ENCODE results near the gene UVRAG.

- TF ChIP-seq CTCF (IDR thresholded peaks at IDR 0.05) (no peak), POLR2A (IDR thresholded peaks at IDR 0.05) (no peak)
Observed at GRCh38 chr11:76164861-76165751, 350.1 kb downstream of the UVRAG start.
